ENCODE results near the gene ZNF302.
"Not testable (repeated sequence)": the region's sequence is repeated elsewhere in the genome, so short reads cannot be mapped to it uniquely, and the experiment has no call there.

The ZNF302 gene

GRCh38 chr19:34671972-34672371 is 5.5 kb upstream of the ZNF302 start:
- no peak for DNase-seq (ENCODE audit: low read depth in 2 of 3, low spot score in 1 of 3)

DNA sequence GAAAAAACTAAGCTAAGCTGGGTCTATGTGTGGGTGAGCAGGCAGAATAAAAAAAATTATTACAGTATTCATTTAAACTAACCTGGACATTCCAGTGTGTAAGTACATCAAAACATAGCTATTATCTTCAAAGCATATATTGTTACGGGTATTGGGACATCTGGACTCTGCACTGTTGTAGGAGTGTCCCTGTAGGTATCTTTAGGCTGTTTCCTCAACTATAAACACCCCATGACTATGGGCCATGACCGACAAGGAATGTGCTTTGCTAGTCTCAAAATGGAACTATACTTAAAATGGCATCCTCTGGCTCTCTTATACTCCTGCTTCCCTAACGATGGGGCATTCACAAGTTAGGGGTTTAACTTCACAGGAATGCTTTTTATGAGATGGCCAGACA is 3.9 kb upstream of the ZNF302 start:
- DNase-seq (ENCODE audit: low read depth in 2 of 3, low spot score in 1 of 3): no peak

- DNase-seq (ENCODE audit: low read depth in 2 of 3, low spot score in 1 of 3): no peak
Observed at GRCh38 chr19:34675250-34675649, 2.2 kb upstream of the ZNF302 start.

GRCh38 chr19:34675919-34676318 is 1.6 kb upstream of the ZNF302 start:
- no peak for DNase-seq (ENCODE audit: low read depth in 2 of 3, low spot score in 1 of 3)

DNA sequence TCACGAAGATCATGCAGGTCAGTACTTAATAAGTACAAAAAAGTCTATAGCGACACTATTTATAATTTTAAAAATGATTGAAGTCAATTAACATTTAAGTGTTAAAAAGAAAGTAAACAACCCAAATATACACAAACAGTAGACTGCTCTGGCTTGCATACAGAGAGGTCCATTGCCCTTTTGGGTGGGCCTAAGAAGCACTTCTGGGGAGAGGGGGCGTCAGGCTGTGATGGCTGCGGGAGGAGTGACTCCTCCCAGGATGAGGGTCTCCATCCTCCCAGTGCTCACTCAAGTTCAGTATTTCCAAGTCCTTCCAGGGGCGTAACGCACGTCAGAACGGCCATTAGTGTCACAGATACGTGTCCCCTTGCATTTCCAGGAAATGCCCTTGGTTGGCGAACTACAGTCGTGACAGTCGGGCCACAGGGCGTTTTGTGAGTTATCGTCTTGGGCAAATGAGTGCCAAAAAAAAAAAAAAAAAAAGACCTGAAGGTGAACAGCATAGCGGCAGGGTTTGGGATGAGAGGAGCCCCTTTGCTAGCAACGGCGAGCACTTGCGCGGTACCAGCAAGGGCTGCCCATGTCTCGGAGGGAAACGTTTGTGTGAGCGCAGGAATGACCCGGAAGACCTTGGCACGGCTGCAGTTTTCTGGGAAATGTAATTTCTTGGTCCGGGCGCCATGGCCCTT is 637 bp upstream of the ZNF302 start, which contains the start of gene SCGB2B2:
Gene SCGB2B2 (minus strand): TSS at position 463 of the 689 bp plus-strand sequence. CDS start 82,596 bp downstream, outside the sequence.
- peak in 1 of 3 donors; percentile 41 for DNase-seq (ENCODE audit: low read depth in 2 of 3, low spot score in 1 of 3)

DNA sequence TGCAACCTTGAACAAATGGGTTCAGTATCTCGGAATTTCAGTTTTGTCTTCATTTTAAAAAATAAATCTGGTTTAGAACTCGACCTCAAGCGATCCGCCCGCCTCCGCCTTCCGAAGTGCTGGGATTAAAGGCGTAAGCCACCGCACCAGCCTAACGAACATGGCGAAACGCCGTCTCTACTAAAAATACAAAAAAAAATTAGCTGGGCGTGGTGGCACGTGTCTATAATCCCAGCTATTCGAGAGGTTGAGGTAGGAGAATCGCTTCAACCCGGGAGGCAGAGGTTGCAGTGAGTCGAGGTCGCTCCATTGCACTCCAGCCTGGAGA is 571 bp downstream of the ZNF302 start:
- DNase-seq (ENCODE audit: low read depth in 2 of 3, low spot score in 1 of 3): no peak

GRCh38 chr19:34678421-34678820 is 943 bp downstream of the ZNF302 start:
- DNase-seq (ENCODE audit: low read depth in 2 of 3, low spot score in 1 of 3): no peak

GRCh38 chr19:34681478-34681877 is 4.0 kb downstream of the ZNF302 start:
- DNase-seq (ENCODE audit: low read depth in 2 of 3, low spot score in 1 of 3): no peak

DNA sequence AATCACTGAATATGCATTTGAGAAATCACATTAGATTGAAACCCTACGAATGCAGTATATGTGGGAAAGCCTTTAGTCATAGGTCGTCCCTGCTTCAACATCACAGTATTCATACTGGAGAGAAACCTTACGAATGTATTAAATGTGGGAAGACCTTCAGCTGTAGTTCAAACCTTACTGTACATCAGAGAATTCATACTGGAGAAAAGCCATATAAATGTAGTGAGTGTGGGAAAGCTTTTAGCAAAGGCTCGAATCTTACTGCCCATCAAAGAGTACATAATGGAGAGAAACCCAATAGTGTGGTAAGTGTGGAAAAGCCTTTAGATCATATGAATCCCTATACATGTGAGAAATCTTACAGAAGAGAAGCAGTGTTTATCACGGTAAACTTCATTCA is 7.8 kb downstream of the ZNF302 start:
- not testable (repeated sequence) for DNase-seq (ENCODE audit: low read depth in 2 of 3, low spot score in 1 of 3)

DNA sequence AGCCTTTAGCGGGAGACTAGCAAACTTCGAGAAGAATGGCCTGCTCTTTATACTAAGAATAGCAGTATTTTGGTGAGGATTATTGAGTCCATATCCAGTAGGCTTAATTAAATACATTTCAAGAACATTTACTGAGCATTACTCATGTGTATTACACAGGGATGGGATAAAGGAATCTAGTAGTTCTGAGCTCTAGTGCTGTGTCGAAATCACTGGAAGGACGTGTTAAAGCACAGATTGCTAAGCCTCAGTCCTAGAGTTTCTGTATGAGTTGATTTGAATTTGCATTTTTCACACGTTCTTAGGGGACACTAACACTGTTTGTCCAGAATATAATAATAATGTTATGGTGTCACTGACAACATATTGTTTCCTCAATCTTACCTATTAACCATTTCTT is 9.0 kb downstream of the ZNF302 start:
- no peak for DNase-seq (ENCODE audit: low read depth in 2 of 3, low spot score in 1 of 3)

DNA sequence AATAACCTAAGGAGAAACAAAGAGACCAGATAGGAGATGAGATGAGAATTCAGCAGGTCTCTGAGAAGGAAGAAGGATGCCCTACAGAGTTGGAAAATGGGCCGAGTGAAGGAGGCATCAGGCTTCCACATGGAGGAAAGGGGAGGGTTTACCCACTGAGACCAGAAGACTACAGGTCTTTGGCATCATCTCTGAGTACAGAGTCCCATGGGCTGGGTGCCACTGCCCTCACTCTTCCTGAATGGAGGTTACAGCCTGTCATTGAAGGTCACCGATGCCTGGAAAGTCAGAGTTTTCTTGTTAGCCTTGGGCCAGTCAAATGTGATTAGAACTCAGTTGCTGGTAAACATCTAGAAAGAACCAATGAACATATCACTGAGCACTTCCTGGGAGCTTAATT is 9.9 kb downstream of the ZNF302 start:
- DNase-seq (ENCODE audit: low read depth in 2 of 3, low spot score in 1 of 3): no peak

DNA sequence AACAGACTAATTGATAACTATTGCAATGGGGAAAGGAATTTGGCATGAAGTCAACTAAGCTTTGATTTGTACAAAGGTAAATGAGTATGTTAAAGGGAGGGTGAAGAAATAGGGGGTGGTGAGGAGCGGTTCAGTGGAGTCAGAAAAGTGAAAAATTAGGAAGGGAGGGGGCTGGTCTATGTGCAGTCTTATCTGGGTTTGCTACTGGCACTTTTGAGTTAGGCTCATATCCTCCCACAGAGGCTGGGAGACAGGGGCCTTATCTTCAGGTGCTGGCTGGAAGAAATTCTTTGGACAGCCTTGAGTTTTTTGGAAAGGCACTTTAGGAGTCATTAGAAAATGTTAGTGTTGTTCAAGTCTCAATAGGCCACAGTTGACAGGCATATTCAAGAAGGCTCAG is 11.1 kb downstream of the ZNF302 start:
- DNase-seq (ENCODE audit: low read depth in 2 of 3, low spot score in 1 of 3): no peak

DNA sequence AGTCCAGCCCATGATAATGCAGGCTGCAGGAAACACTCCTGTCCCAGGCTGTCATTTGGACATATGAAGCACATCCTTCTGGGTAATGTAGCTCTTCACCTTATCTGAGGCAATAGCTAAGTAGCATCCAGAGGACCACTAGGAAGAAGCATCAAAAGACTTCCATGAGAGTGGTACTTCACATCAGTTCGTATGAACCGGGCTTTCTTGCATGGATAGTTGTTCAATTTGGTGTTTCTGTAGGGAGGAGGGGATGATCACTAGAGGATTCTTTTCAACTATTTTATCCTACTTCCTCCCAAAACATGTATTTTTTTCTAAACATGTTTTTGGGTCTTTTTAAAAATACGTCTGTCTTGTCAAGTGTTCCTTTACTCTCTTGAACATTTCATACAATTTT is 12.9 kb downstream of the ZNF302 start:
- no peak for DNase-seq (ENCODE audit: low read depth in 2 of 3, low spot score in 1 of 3)

DNA sequence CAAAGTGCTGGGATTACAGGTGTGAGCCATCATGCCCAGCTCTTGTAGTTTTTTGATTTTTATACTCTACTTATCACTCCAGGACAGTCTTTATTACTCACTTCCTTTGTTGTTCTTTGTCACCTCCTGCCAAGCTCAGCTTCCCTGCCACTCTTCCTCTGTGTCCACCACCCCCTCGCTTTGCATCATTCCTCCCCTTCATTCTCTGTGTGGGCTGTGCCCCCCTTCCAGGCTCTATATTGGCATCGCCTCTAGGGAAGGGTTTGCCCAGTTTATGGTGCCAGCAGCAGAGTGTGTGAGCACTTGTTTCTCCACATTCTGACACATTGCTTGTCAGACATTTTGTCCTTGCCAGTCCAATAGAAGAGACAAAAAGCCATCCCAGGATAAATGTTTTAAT is 15.1 kb downstream of the ZNF302 start:
- no peak for DNase-seq (ENCODE audit: low read depth in 2 of 3, low spot score in 1 of 3)

- no peak for DNase-seq (ENCODE audit: low read depth in 2 of 3, low spot score in 1 of 3)
Observed at GRCh38 chr19:34707661-34708060, 30.2 kb downstream of the ZNF302 start.

DNA sequence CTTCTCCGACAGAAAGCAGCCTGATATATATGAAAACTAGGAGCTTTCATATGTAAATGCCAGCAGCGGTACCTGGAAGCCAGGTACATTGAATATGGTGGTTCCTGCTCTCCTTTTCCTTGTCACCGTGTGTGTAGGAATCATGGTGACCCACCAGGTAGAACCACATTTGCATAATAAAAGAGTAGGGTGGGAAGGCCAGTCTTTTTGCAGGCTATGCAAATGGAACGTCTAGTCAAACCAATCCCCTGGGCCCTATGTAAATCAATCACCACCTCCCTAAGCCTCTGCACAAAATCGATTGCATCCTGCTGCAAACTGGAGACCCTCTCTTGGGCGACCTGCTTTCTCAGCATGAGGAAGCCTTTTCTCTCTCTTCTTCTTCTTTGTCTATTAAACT is 34.4 kb downstream of the ZNF302 start:
- DNase-seq (ENCODE audit: low read depth in 2 of 3, low spot score in 1 of 3): no peak

DNA sequence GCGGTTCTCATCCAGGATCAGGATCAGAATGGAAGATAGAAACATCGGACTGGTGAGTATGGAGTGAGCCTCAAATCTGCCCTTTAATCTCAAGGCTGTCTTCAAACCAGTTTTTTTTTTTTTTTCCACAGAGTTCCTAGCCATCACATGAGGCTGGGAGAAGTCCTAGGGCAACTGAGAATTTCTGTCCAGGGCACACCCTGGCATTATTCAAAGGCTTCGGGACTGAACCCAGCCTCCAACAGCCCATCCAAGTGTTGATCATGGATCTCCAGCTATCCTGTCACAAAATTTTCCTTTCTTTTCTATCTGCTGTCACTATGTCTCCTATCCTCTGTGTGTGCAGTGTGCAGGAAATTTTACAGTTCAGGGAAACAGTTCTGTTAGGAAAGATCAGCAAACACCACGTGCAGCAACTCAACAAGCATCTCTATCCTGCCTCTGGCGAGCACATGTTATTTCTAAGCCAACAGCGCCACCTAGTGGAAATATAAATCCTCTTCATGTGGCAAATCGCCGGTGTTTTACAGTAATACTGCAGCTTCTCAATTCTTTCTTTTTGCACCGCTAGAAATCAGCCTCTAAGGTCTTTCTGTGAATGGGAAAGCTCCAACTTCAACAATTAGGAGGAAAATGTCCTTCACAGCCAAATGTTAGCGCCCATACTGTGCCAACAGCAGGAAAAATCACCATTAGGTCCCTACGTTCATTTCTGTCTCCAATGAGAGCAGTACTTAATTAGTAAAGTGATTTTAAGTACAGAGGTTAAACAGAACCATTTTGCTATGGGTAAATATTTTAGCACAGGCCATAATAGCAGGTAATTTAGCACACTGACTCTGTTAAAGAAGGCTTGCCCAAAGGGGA is 35.1 kb downstream of the ZNF302 start:
- DNase-seq (ENCODE audit: low read depth in 2 of 3, low spot score in 1 of 3): peak; percentile 27 to 75 (median 29)

GRCh38 chr19:34713262-34713637 is 35.8 kb downstream of the ZNF302 start:
- DNase-seq (ENCODE audit: low read depth in 2 of 3, low spot score in 1 of 3): no peak

DNA sequence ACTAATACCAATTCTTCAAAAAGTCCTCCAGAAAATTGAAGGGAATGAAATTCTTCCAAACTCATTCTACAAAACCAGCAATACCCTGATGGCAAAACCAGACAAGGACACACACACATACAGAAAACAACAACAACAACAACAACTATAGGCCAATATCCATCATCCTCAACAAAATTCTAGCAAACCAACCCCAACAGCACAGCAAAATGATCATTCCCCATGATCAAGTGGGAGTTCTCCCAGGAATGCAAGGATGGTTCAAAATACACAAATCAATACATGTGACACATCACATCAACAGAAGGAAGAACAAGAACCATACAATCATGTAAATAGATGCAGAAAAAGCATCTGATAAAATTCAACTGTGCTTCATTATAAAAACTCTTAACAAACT is 37.9 kb downstream of the ZNF302 start:
- no peak for DNase-seq (ENCODE audit: low read depth in 2 of 3, low spot score in 1 of 3)

DNA sequence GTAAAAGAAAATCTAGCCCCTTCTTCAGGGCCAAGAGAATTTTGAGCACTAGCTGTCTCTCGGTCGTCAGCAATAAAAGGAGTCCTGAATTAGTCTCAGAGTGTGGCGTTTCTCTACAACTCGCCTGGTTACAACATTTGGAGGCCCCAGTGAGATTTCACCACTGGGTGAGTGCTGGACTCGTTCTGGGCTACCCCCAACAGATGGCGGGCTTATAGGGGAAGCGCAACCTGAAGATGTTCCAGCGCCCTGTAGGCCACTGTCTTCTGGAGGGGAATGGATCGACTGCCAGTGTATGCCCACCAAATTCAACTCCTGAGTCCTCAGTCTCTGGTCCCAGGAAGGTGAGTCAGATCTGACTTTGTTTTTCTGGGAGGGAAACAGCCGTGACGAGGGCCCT is 44.9 kb downstream of the ZNF302 start:
- no peak for DNase-seq (ENCODE audit: low read depth in 2 of 3, low spot score in 1 of 3)

GRCh38 chr19:34725400-34725799 is 47.9 kb downstream of the ZNF302 start:
- DNase-seq (ENCODE audit: low read depth in 2 of 3, low spot score in 1 of 3): no peak

DNA sequence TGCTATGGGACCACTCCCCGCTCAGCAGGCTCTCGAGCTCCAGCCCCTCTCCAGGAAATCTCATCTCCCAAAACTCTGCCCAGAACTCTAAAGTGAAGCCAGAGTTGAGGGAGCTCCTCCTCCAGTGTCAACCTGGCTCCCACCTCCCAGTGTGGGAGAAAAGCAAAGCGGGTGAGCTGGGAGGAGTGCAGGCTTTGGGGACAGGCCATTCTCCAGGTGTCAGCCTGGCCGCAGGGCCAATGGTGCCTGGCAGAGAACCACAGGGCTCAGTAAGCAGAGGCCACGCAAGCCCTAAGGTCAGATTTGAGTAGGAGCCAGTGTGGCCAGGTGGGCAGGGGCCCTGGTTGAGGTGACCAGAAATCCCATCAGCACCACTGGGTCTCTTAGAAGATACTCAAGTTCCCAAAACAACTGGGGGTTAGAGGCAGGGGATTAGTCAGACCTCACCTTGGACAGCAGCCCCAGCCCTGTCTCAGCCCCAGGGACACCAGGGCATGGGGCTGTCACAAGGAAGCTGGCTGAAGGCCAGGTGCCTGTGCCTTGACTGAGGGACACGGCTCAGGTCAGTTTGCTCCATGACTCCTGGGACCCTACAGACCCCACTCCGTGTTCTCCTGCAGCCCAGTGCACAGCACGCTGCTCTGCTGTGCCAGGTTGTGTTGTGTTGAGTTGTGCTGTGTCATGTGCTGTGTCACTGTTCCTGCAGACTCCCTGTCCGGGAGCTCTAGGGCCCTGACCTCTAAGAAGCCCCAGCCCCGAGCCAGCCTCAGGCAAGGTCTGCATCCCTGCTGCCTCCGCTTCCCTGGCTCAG is 53.7 kb downstream of the ZNF302 start:
- DNase-seq (ENCODE audit: low read depth in 2 of 3, low spot score in 1 of 3): no peak

Data from stimulated activated CD4-positive, alpha-beta T cell treated with anti-CD3 and anti-CD28 coated beads, Interleukin-12 subunit alpha, Interleukin-12 subunit beta, amount 100 ng/mL, for 48 hours (primary cell).